ENCODE measurements around the gene NUAK1.

DNA sequence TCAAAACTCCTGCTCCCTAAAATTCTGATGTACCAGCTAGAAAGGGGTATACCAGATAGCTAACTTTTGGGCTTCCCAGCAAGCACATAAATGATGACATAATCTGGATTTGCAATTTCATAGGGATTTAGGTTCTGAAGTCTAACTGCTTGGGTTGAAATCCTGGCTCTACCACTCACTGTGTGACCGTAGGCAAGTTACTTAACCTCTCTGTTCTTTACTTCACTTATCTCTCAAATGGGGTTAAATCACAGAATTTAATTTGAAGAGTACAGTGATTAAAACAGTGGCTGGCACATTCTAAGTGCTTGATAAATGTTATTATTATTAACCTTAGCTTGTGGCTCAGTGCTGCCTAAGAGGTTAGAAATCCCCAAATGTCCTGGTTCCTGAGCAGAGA lies 49.1 kb upstream of the NUAK1 start:
- TF ChIP-seq, protein P1, sequence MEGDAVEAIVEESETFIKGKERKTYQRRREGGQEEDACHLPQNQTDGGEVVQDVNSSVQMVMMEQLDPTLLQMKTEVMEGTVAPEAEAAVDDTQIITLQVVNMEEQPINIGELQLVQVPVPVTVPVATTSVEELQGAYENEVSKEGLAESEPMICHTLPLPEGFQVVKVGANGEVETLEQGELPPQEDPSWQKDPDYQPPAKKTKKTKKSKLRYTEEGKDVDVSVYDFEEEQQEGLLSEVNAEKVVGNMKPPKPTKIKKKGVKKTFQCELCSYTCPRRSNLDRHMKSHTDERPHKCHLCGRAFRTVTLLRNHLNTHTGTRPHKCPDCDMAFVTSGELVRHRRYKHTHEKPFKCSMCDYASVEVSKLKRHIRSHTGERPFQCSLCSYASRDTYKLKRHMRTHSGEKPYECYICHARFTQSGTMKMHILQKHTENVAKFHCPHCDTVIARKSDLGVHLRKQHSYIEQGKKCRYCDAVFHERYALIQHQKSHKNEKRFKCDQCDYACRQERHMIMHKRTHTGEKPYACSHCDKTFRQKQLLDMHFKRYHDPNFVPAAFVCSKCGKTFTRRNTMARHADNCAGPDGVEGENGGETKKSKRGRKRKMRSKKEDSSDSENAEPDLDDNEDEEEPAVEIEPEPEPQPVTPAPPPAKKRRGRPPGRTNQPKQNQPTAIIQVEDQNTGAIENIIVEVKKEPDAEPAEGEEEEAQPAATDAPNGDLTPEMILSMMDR (IDR thresholded peaks at IDR 0.05; ENCODE audit: low read depth, low read length): no peak
- TF ChIP-seq EZH2phosphoT487 (IDR thresholded peaks at IDR 0.05; ENCODE audit: low read depth): no peak

All from OCI-LY3 (cell line).